ENCODE results near the gene HPCAL1. TPM values are rescaled to one million over a fixed set of nuclear protein-coding genes. Genes with fewer than 3 reads are reported as not detected.

HPCAL1 gene
- total RNA-seq, 1 experiment from 2014 or later = 159 TPM

DNA sequence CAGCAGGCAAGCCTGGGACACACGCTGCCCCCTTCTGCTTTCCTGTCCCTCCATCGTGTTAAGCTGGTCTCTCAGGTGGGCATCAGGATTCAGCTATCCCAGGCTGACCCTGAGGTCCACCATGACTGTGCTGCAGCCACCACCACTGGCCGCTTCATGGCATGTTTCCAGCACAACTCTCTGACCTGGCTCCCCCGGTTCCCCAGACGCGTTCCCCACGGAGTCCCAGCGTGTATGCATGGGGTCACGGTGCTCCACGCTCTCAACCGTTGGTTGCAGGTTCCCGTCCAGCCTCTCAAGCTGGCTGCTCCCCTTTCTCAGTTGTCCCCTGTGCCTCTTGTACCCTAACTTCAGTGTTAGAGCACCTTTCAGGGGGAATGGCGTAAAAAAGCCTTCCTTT, 20.3 kb downstream of the HPCAL1 start:
- Histone ChIP-seq H3K27me3 (no peaks in the 10 kb centered on the region), H3K36me3 (peaks cover 38% of the 10 kb centered on the region), H3K9me3 (no peaks in the 10 kb centered on the region), H3K4me3 (no peak overlapping the region)
- no peak for DNase-seq

DNA sequence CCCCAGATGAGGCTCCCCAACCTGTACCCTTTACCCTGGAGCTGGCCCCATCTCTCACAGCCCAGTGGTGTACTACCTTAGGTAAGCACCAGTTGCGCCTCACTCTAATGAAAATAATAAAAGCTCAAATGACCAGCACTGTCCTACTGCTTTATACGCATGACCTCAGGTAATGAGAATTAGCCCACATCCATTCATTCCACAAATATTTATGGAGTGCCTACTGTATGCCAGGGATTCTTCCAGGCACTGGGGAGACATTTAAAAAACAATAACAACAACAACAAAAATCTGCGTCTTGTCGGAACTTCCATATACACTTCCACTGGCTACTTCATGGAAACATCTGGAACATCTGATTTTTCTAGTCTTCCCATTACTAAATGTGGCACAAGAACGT, 20.8 kb downstream of the HPCAL1 start:
- Histone ChIP-seq H3K4me3 (no peak overlapping the region), H3K36me3 (peaks cover 38% of the 10 kb centered on the region), H3K9me3 (no peaks in the 10 kb centered on the region), H3K27me3 (no peaks in the 10 kb centered on the region)
- no peak for DNase-seq

DNA sequence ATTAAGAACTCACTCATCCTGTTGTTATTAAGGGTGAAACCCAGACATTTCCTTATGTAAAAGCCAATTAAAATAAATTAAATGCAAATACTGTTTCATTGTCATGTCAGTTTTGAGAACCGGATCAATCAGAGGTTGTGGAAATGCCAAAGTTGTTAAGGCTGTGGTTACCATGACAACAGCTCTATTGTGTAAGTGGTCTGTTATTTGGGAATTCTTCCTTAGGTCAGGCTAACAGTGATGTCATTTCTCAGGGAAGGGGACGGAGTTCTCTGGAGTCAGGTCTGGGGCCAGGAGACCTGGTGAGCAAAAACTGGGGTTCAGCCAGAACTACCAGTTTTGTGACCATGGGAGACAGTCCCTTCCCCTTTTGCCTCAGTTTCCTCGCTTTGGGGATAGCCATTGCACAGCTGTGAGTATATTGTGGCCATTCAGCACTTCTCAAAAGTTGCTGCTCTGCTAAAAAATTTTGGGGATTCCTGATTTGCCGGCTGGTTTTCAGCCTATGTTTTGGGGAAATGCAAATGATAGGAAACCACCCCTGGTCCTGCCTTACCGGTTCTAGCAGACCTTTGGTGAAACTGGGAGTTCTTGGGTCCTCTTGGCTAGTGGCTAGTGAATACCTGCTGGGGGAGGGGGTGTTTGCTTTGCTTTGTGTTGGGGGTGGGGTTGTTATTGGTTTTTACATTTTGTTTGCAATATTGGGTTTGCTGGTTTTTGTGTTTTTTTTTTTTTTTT, 21.6 kb downstream of the HPCAL1 start:
- no peak for DNase-seq
- peaks cover 32% of the 10 kb centered on the region for H3K36me3 ChIP-seq
- H3K9me3 ChIP-seq = no peaks in the 10 kb centered on the region
- H3K4me3 ChIP-seq = no peak overlapping the region
- no peaks in the 10 kb centered on the region for H3K27me3 ChIP-seq

DNA sequence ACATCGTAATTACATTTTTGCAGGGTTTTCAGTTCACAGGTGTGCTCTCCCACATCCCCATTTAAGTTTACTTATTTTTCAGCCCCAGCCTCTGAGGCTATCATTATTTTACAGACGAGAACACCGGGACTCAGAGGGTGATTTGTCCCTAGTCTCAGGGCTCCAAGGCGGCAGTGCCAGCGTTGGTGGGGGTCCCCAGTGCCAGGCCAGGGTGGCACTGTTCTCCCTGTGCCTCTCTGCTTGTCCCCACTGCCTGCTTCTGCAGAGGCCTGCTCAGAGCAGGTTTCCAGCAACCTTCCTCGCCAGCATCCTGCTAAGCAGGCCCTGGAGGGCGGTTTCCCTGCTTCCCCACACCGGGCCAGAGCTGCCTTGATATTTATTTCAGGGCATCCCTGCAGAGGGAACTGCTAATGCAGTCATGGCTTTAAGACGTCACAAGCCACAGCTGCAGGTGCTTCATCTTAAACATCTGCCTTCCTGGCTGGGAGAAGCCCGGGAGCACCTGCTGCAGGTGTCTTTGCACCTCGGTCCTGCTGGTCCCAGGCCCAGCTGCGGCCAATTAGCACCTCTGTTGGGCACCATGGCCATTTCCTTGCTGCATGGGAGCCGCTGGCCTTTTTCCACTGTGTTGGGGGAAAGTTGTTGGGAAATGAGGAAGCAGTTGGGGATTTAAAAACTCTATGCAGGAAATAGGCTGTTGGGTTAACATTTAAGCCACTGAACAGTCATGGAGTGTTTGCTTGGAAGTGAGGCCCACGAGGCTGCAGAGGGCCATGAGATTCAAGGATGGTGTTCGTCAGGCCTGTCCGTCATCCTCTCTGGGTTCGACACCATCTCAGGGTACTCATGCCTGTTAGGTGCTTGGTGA, 22.8 kb downstream of the HPCAL1 start:
- Histone ChIP-seq H3K36me3 (peaks cover 27% of the 10 kb centered on the region), H3K9me3 (no peaks in the 10 kb centered on the region)

DNA sequence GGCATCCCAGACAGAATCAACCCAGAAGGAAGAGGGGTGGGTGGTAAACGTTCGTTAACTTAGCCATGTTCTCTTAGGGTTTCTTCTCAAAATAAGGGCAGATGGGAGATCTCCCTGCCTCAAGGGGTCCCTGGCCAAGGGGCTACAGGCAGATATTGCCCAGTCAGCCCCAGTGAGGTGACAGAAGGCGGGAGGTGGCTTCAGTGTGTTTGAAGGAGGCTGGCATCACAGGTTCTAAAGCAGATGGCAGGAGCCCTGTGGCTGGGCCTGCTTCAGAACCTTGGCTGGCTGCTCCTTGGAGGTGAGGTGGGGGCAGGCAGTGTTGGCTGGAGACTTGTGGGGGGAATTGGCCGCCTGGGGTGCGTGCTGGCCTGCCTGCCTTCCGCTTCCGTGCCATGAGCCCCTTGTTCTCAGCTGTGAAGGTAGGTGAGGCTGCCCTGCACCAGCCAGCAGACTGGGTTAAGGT, 23.5 kb downstream of the HPCAL1 start:
- no peak overlapping the region for H3K4me3 ChIP-seq
- H3K27me3 ChIP-seq = no peaks in the 10 kb centered on the region
- DNase-seq = no peak
- no peaks in the 10 kb centered on the region for H3K9me3 ChIP-seq
- H3K36me3 ChIP-seq = peaks cover 21% of the 10 kb centered on the region

More for the DNA sequence above, 22.8 kb downstream of the HPCAL1 start:
- no peak for DNase-seq
- no peaks in the 10 kb centered on the region for H3K27me3 ChIP-seq
- H3K4me3 ChIP-seq = no peak overlapping the region

DNA sequence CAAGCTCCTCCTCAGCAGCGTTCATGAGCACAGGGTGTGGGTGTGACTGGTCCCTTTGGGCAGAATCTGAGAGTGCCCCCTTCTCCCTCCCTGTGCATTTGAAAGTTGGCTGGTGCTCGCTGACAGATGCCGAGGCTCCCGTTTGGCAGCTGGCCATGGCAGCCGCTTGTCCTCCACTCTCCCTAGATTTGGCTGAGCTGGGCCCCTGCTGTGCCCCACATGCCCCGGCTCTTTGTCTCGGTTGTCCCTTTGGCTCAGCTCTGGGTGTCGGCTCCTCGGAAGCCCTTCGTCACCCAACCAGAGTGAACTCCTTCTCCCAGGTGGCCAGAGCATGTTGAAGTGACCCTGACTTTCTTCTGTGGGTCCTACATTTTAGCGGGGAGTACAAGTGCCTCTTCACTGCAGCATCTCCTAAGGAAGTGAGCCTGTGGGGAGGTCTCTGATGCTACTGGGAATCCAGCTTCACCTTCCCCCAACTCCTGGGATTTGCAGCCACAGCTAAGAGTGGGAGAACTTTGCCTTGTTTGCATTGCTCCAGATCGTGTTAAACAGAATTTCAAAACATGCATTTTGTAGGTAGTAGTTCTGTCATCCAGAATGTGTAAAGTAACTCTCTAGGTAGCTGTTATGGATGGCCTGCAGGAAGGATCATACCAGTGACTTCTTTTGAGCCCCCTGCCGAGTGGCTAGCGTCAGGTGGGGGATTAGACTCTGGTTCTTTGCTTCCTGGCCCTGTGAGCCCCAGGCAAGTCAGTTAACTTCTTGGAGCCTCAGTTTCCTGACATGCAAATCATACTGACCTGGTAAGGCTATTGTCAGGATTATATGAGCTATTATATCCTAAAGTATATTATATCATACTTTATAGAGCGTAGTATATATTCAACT, 24.2 kb downstream of the HPCAL1 start:
- no peak overlapping the region for H3K4me3 ChIP-seq
- peaks cover 22% of the 10 kb centered on the region for H3K36me3 ChIP-seq
- H3K27me3 ChIP-seq = no peaks in the 10 kb centered on the region
- H3K9me3 ChIP-seq = no peaks in the 10 kb centered on the region
- DNase-seq = peak; percentile 78

DNA sequence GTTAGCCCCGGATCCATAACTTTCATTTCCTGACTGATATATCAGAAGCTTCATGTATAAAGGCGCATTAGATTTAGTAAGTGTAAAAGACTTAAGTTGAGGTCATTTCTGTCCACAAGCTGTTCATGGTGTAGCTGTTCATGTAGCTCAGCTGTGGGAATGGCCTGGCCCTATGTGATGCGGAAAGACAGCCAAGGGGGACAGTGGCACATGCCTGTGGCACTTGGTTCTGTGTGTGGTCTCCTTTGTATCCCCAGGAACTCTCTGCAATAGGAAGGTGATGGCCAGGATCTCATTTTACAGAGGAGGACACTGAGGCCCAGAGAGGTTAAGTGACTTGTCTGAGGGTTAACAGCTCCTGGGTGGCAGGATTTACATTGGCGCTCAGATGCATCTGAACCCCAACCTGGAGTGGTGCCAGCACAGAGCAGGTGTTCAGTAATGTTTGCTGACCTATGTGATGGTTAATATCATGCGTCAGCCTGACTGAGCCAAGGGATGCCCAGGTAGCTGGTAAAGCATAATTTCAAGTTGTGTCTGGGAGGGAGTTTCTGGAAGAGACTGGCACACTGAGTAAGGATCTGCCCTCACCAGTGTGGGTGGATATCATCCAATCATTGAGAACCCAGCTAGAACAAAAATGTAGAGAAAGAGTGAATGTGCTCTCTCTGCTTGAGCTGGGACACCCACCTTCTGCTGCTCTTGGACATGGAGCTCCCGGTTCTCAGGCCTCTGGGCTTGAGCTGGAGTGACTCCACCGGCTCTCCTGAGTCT, 25.4 kb downstream of the HPCAL1 start:
- no peaks in the 10 kb centered on the region for H3K9me3 ChIP-seq
- no peak overlapping the region for H3K4me3 ChIP-seq
- H3K27me3 ChIP-seq = no peaks in the 10 kb centered on the region
- peaks cover 10% of the 10 kb centered on the region for H3K36me3 ChIP-seq
- no peak for DNase-seq

DNA sequence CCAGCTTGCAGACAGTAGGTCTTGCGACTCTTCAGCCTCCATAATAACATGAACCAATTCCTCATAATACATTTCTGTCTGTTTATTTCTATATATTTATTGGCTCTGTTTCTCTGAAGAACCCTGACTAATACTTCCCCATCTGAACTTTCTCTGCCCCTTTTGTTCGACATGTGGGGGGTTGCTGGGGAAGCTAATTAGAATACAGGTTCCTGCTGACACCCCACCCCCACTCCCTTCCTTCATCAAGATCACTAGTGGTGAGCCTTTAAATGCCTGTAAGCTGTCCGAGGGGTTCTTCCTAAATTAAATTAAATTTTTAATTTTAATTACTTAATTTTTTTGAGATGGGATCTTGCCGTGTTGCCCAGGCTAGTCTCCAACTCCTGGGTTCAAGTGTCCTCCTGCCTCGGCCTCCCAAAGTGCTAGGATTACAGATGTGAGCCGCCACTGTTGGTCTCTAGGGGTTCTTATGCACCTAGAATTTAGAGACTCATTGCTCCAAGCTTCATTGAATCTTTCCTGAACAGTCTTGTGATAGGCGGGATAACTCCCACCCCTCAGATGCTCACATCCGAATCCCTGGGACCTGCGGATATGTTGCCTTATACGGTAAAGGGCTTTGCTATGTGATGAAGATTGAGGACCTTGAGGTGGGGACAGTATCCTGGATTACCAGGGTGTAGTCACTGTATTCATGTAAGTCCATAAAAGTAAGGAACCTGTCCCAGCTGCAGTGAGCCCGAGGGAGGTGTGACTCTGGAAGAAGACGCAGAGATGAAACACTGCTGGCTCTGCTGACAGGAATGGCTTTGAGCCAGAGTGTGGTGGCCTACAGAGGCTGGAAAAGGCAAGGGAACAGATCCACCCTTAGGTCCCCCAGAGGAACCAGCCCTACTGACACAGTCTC, 26.2 kb downstream of the HPCAL1 start:
- Histone ChIP-seq H3K36me3 (peaks cover 17% of the 10 kb centered on the region), H3K27me3 (no peaks in the 10 kb centered on the region), H3K4me3 (no peak overlapping the region), H3K9me3 (no peaks in the 10 kb centered on the region)
- DNase-seq = no peak

DNA sequence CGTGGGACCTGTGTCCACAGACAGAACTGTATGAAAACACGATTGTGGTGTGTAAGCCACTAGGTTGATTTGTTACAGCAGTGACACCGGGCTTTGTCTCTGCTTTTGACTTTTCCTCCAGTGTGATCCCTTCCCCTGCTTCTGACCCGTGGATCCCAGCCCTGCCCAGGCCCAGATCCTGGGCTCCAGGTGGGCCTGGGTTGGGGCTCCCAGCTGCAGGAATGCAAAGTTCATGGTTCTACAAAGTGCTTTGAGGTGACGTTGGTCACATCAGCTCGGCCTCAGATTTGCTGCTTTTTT, 26.8 kb downstream of the HPCAL1 start:
- H3K36me3 ChIP-seq = peaks cover 13% of the 10 kb centered on the region
- H3K27me3 ChIP-seq = no peaks in the 10 kb centered on the region
- DNase-seq = no peak
- no peak overlapping the region for H3K4me3 ChIP-seq
- no peaks in the 10 kb centered on the region for H3K9me3 ChIP-seq

DNA sequence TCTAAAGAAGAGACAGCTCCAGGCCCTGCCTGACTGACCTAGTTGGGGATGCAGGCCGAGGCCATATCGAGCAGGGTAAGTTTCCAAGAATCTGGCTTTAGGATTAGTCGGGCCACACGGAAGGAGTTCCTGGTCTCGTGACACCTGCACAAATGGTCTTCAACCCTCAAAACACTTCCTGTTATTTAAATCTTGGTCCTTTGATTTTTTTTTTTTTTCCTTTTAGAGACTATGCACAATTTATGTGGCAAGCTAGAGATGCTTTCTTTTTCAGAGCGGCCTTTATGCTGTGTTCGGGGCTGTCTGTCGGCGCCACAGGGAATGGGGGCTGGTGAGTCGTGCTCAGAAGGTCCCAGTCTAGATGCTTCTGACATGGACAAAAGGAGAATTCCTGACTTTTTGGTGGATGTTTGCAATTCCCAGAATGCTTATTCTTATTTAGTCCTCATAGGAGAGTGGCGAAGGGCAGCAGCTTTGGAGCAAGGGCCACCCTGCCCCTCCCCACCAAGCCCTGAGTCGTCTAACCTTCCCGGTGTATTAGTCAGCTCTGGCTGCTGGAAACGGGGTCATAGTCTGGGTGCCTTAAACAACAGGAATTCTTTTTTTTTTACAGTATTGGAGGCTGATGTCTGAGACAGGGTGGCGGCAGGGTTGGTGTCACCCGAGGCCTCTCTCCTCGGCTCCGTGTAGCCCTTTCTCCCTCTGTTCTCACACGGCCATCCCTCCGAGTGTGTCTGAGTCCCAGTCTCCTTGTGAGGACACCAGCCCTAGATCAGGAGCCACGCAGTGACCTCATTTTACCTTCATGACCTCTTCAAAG, 27.4 kb downstream of the HPCAL1 start:
- Histone ChIP-seq H3K4me3 (no peak overlapping the region), H3K9me3 (0 out of 2 replicates have a peak, but pooled peaks cover 1% of the 10 kb centered on the region), H3K36me3 (peaks cover 18% of the 10 kb centered on the region), H3K27me3 (no peaks in the 10 kb centered on the region)
- DNase-seq = peak; percentile 70

DNA sequence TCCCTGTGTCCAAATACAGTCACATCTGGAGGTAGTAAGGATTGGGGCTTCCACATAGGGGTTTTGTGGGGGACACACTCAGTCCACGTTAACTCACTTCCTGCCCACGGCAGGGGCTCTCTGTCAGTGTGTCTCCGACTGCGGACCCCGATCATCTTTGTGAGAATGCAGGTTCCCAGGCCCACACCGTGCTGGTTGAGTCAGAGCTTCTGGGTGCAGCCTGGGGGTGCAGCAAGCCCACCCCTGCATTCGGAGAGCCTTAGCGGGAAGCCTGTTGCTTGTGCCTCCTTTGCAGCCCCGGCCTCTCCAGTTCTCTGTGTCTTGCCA, 28.0 kb downstream of the HPCAL1 start:
- H3K36me3 ChIP-seq = peaks cover 23% of the 10 kb centered on the region
- no peak overlapping the region for H3K4me3 ChIP-seq
- H3K27me3 ChIP-seq = no peaks in the 10 kb centered on the region
- 0 out of 2 replicates have a peak, but pooled peaks cover 2% of the 10 kb centered on the region for H3K9me3 ChIP-seq
- DNase-seq = no peak

DNA sequence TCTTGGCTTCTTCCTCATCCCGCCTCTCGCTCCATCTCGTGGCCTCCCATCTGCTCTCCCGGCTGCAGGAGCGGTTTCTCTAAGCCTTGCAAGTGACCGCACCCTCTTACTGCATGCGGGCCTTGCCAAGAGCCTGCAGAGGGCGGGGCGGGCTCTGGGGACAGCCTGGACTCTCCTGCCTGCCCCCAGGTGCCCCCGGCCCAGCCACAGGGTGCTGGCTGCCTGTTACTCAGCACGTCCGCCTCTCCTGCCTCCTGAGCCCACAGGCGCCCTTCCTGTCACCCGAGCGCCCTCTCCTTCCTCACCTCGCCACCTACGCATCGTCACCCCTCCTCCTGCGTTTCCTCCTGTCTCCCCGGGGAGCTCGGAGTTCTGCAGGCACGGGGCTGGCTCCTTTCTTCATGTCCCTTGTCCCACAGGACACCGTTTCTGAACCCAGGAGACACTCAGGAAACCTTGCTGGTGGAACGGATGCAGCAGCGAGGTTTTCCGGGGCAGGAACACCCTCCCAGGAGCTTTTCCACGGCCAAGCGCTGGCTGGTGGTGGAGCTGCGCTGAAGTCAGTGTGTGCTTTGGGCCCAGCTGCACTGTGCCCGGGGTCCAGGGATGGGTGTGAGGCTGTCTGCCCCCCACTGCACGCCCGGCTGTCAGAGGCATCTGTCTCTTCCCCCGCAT, 28.5 kb downstream of the HPCAL1 start:
- Histone ChIP-seq H3K27me3 (no peaks in the 10 kb centered on the region), H3K4me3 (no peak overlapping the region), H3K9me3 (0 out of 2 replicates have a peak, but pooled peaks cover 2% of the 10 kb centered on the region), H3K36me3 (peaks cover 23% of the 10 kb centered on the region)
- DNase-seq = peak; percentile 34

DNA sequence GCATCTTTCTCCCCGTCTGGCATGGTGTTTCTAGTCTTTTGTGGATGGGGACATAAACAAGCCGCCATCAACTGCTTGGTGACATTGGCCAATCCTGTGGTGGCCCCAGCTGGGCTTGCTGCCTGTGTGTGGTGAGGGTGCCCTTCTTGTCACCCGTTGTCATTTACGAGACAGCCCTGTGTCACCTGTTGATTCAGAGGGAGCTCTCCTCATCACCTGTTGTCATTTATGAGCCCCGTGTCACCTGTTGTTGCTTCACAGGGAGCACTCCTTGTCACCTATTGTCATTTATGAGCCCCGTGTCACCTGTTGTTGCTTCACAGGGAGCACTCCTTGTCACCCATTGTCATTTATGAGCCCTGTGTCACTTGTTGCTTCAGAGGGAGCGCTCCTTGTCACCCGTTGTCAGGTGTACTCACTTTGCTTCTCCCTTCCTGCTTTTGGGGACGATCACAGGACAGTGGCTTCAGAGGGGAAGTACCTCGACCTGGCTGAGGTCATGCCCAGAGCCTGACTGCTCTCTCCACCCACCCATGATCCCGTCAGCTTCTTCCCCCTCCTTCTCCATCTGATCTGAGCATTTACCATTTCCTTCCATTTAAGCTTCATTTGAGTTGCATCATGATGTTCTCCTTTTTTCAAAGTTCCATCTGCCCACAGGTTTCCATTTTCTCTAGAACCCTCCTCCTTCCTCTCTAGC, 29.1 kb downstream of the HPCAL1 start:
- Histone ChIP-seq H3K4me3 (no peak overlapping the region), H3K36me3 (peaks cover 29% of the 10 kb centered on the region), H3K9me3 (0 out of 2 replicates have a peak, but pooled peaks cover 2% of the 10 kb centered on the region), H3K27me3 (no peaks in the 10 kb centered on the region)
- DNase-seq = no peak

Measured in MG63 (cell line).